ENCODE data around the gene KCTD10. TPM values are rescaled to one million over a fixed set of nuclear protein-coding genes. Genes with fewer than 3 reads are reported as not detected.

The KCTD10 gene
- total RNA-seq, 1 experiment from 2014 or later: 55.2 TPM

DNA sequence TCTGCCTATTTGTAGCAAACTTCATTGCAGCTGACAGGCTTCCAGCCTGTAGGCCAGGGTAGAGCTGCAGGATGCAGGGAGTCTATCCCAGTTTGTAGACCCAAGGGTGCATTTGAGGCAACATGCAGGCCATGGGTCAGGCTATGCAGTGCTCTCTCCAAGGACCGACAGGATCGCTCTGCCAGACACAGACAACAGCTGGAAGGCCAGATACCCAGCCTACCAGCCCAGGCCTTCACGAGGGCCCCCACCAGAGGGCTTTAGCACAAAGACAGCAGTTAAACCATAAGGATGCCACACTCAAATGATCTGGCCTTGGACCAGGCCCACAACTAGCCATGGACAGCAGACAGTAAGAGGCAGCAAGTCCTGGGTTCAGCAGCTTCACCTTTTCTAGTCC lies 10.3 kb downstream of the KCTD10 start:
- ChIA-PET POLR2A (no interaction called here), CTCF (no interaction called here)
- no peaks in the 10 kb centered on the region for H3K27me3 ChIP-seq (ENCODE audit: control insufficient read depth, insufficient read depth, low read length)
- ATAC-seq (no peak), DNase-seq (ENCODE audit: low read depth, low spot score) (no peak)
- no TSS peak for BruUV-seq (replicated peaks)
- intact Hi-C loops (cut with micrococcal nuclease; ENCODE audit: unreplicated experiment) (no loop called here), in situ Hi-C loops (cut with HindIII; ENCODE audit: low pct_unique_long_range_greater_than_20kb, low sequenced_read_pairs) (no loop called here)
- H3K27ac ChIP-seq (ENCODE audit: low read length): no peak overlapping the region
- no peak overlapping the region for H3K4me3 ChIP-seq (ENCODE audit: low read depth in 2 of 2, low read length in 2 of 2)
- H3K4me1 ChIP-seq (ENCODE audit: control insufficient read depth, insufficient read depth, low read length): peaks cover 30% of the 10 kb centered on the region
- H3K9me3 ChIP-seq (ENCODE audit: control insufficient read depth, insufficient read depth, low read depth, low read length): no peaks in the 10 kb centered on the region
- TF ChIP-seq, protein P1, sequence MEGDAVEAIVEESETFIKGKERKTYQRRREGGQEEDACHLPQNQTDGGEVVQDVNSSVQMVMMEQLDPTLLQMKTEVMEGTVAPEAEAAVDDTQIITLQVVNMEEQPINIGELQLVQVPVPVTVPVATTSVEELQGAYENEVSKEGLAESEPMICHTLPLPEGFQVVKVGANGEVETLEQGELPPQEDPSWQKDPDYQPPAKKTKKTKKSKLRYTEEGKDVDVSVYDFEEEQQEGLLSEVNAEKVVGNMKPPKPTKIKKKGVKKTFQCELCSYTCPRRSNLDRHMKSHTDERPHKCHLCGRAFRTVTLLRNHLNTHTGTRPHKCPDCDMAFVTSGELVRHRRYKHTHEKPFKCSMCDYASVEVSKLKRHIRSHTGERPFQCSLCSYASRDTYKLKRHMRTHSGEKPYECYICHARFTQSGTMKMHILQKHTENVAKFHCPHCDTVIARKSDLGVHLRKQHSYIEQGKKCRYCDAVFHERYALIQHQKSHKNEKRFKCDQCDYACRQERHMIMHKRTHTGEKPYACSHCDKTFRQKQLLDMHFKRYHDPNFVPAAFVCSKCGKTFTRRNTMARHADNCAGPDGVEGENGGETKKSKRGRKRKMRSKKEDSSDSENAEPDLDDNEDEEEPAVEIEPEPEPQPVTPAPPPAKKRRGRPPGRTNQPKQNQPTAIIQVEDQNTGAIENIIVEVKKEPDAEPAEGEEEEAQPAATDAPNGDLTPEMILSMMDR (IDR thresholded peaks at IDR 0.05): no peak
- TF ChIP-seq, protein P2, sequence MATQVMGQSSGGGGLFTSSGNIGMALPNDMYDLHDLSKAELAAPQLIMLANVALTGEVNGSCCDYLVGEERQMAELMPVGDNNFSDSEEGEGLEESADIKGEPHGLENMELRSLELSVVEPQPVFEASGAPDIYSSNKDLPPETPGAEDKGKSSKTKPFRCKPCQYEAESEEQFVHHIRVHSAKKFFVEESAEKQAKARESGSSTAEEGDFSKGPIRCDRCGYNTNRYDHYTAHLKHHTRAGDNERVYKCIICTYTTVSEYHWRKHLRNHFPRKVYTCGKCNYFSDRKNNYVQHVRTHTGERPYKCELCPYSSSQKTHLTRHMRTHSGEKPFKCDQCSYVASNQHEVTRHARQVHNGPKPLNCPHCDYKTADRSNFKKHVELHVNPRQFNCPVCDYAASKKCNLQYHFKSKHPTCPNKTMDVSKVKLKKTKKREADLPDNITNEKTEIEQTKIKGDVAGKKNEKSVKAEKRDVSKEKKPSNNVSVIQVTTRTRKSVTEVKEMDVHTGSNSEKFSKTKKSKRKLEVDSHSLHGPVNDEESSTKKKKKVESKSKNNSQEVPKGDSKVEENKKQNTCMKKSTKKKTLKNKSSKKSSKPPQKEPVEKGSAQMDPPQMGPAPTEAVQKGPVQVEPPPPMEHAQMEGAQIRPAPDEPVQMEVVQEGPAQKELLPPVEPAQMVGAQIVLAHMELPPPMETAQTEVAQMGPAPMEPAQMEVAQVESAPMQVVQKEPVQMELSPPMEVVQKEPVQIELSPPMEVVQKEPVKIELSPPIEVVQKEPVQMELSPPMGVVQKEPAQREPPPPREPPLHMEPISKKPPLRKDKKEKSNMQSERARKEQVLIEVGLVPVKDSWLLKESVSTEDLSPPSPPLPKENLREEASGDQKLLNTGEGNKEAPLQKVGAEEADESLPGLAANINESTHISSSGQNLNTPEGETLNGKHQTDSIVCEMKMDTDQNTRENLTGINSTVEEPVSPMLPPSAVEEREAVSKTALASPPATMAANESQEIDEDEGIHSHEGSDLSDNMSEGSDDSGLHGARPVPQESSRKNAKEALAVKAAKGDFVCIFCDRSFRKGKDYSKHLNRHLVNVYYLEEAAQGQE (IDR thresholded peaks at IDR 0.05; ENCODE audit: insufficient read depth in 1 of 2, low read depth in 2 of 2, low read length in 1 of 2): no peak
- TF ChIP-seq POLR2AphosphoS5 (IDR thresholded peaks at IDR 0.05; ENCODE audit: low read depth, low read length) (no peak), TCF7L2 (IDR thresholded peaks at IDR 0.05; ENCODE audit: low read depth, low read length) (no peak), SIN3A (IDR thresholded peaks at IDR 0.05; ENCODE audit: borderline replicate concordance, insufficient read depth, low read depth, low read length) (no peak)
- H3K36me3 ChIP-seq (ENCODE audit: control insufficient read depth, insufficient read depth, low read length): no peaks in the 10 kb centered on the region; the same call in none of the 2 replicates

DNA sequence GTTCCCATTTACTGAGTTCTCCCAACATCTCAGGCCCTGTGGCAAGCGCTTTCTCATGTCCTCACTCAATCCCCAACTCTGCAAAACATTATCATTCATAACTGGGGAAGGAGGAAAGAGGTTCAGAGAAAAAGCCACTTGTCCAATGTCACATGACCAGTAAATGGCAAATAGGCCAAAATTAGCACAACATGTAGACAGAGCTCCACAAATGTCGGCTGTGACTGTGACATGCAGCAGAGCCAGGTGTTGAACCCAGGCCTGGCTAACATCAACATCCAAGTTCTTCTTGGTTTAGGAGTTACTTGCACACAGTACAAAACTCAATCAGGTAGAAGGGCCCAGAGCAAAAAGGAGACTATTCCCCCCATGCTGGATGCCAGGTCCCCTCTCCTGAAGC lies 10.8 kb downstream of the KCTD10 start:
- ChIA-PET POLR2A (no interaction called here), CTCF (no interaction called here)
- DNase-seq (ENCODE audit: low read depth, low spot score) (no peak), ATAC-seq (no peak)
- intact Hi-C loops (cut with micrococcal nuclease; ENCODE audit: unreplicated experiment) (no loop called here), in situ Hi-C loops (cut with HindIII; ENCODE audit: low pct_unique_long_range_greater_than_20kb, low sequenced_read_pairs) (no loop called here)
- peaks cover 35% of the 10 kb centered on the region for H3K4me1 ChIP-seq (ENCODE audit: control insufficient read depth, insufficient read depth, low read length)
- BruUV-seq (replicated peaks): no TSS peak
- no peak overlapping the region for H3K27ac ChIP-seq (ENCODE audit: low read length)
- H3K4me3 ChIP-seq (ENCODE audit: low read depth in 2 of 2, low read length in 2 of 2): no peak overlapping the region
- TF ChIP-seq, protein P2 (IDR thresholded peaks at IDR 0.05; ENCODE audit: insufficient read depth in 1 of 2, low read depth in 2 of 2, low read length in 1 of 2): no peak
- no peak for TF ChIP-seq TCF7L2 (IDR thresholded peaks at IDR 0.05; ENCODE audit: low read depth, low read length)
- H3K36me3 ChIP-seq (ENCODE audit: control insufficient read depth, insufficient read depth, low read length): no peaks in the 10 kb centered on the region; the same call in none of the 2 replicates
- H3K9me3 ChIP-seq (ENCODE audit: control insufficient read depth, insufficient read depth, low read depth, low read length): no peaks in the 10 kb centered on the region
- H3K27me3 ChIP-seq (ENCODE audit: control insufficient read depth, insufficient read depth, low read length): no peaks in the 10 kb centered on the region

All from Panc1 (cell line).